Measurements from ENCODE around the gene OXGR1.
"Not testable (repeated sequence)": the region's sequence is repeated elsewhere in the genome, so short reads cannot be mapped to it uniquely, and the experiment has no call there.

OXGR1 gene

DNA sequence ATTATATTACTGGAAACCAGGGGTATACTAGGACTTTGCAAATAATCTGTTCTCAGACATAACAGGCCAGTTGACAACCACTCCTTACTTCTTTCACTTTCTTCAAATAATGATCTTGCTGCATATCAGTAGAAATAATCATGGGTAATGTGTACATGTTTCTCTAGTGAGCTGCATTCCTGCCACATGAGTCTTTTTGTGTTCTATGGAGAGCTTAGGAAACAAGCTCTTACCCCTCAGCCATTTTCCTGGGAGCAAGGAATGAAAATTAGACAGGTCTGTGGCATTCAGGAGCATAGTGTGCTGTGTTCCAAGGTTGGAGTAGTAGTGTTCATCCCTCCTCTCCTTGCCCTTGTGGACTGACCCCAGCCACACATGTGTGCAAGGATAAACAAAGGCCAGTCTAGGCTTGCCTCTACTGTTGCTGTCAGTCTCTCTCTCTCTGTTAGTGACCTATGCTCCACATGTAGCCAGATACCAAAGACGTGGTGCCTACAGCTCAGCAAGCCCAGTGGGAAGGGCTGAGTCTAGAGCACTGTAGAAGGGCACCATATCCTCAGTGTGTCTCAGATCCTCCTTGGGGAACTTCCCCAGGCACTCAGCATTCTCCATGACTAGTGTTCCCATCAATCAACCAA, 11.5 kb upstream of the OXGR1 start:
- no peak for DNase-seq (ENCODE audit: low read depth in 2 of 2)

- DNase-seq (ENCODE audit: low read depth in 2 of 2) = no peak
Observed at GRCh38 chr13:97004886-97005285, 10.6 kb upstream of the OXGR1 start.

GRCh38 chr13:97004096-97004876, 10.0 kb upstream of the OXGR1 start:
- no peak for DNase-seq (ENCODE audit: low read depth in 2 of 2)

GRCh38 chr13:97003071-97003470, 8.8 kb upstream of the OXGR1 start:
- no peak for DNase-seq (ENCODE audit: low read depth in 2 of 2)

DNA sequence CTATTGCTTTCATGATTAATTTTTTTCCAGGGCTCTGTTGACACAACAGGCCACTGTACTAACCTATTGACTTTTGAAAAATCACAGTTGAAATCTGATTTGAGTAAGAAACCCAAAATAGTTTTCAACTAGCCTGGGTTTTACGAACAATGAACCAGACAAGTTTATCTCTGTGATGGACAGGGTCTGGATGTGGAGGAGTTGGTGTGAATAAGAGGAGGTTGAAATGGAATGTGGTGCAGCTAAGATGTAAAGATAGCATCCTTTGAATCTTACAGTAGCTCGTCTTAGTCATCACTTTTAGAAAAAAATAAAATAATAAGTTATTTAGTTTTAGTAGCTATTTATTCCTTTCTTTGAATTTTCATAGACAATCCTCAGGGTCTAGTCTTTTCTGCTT, 8.3 kb upstream of the OXGR1 start:
- DNase-seq (ENCODE audit: low read depth in 2 of 2) = no peak

- no peak for DNase-seq (ENCODE audit: low read depth in 2 of 2)
Observed at GRCh38 chr13:97001636-97002035, 7.4 kb upstream of the OXGR1 start.

GRCh38 chr13:97000295-97000925, 6.1 kb upstream of the OXGR1 start:
- DNase-seq (ENCODE audit: low read depth in 2 of 2) = no peak

DNA sequence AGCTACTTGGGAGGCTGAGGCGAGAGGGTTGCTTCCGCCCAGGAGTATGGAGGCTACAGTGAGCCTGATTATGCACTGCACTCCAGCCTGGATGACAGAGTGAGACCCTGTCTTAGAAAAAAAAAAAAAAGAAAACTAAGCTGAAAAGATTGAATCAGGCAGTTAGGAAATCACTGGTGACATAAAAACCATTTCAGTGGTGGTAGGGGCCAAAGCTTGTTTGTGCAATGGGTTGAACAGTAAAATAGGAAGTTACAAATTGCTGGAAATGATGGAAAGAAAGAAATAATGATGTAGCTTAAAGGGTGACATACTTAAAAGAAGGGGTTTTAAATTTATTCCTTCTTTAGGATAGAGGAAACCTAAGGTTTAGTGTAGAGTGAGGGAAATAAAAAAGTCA, 4.8 kb upstream of the OXGR1 start:
- no peak for DNase-seq (ENCODE audit: low read depth in 2 of 2)

DNA sequence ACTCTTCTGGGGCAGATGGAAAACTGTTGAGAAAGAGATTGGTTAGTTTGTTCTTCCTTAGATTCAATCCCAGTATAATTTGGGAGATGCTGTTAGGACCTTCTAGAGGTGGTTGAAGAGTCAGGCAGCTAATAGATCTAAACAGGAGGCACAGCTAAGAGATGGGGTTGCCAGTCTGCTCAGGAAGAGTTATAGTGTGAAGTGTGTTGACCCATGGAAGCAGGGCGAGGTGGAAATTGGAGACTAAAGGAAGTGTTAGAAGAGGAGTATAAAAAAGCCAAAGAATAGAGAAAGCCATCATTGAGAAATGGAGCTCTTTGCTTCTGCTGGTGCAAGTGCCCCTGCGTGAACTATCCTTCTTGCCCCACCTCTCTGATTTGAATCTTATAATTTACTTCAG, 3.8 kb upstream of the OXGR1 start:
- DNase-seq (ENCODE audit: low read depth in 2 of 2) = no peak

DNA sequence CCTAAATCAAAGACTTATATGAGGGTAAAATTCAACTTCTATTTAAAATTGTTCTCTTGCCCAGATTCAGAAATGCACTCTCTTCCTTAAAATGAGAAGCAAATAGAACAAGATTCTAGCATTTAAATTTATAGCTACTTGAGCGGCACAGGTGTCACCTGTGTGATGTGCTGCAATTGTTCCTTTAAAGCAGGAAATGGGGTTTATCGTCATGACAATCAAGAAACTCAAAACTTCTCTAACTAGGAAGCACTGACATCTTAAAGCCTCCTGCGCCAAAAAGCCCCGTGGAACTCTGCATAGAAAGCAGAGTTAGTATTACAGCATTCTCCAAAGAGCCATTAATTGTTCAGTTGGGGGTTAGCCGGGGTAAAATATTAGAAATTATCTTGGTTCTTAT, 2.6 kb upstream of the OXGR1 start:
- DNase-seq (ENCODE audit: low read depth in 2 of 2) = no peak

- no peak for DNase-seq (ENCODE audit: low read depth in 2 of 2)
Observed at GRCh38 chr13:96996107-96996506, 1.8 kb upstream of the OXGR1 start.

GRCh38 chr13:96994858-96995243, 575 bp upstream of the OXGR1 start:
- no peak for DNase-seq (ENCODE audit: low read depth in 2 of 2)

DNA sequence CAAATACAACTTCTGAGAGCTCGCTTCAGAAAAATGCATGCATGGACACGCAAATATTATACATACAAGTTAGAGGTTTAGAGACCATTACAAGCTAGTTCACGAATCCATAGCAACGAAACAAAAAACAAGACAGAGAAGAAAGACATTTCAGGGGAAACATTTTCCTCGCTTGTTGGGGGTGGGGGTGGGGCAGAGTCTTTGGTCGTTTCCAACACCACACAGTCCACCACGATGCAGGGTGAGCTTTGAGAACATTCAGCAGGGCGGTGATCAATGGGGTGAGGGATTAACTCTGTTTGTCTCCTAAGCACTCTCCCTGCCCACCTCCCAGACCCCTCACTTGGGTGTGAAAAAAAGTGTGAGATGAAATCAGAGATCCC, 651 bp downstream of the OXGR1 start:
- no peak for DNase-seq (ENCODE audit: low read depth in 2 of 2)

DNA sequence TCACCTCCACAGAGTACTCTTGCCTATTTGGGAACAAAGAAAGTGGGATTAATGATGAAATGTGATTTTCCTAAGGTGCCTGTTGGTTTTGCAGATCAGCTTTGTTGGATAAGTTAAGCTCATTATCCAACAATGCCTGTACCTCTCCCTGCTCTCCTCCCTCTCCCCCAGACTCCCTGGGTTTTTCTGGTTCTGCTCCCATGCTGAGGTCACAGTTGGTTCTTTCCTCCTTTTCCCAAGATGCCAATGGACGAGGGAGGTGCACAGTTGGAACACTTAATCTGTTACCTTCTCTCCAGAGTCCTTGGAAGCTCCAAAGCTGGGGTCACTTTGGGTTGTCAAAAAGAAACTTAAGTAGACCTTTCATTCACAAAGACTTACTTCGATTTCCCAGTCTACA, 1.6 kb downstream of the OXGR1 start:
- DNase-seq (ENCODE audit: low read depth in 2 of 2) = no peak

DNA sequence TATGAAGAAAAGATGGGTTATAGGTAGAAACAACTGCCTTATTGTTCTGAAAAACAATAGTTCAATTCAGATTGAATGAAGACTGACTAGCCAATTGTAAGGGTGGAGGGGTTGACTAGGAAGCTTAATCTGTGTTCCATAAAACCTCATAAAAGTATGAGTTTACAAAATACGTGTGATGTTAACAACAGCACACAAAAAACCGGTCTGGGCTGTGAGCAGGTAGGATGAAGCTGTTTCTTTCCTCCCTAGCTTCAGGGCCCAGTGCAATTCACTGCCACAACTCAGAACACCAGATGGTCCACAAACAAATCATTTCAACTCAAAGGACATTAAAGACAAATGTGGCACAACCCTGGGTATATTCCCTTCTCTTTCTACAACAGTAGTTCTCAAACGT, 3.2 kb downstream of the OXGR1 start:
- DNase-seq (ENCODE audit: low read depth in 2 of 2) = no peak

GRCh38 chr13:96988441-96988840, 5.8 kb downstream of the OXGR1 start:
- DNase-seq (ENCODE audit: low read depth in 2 of 2) = no peak

DNA sequence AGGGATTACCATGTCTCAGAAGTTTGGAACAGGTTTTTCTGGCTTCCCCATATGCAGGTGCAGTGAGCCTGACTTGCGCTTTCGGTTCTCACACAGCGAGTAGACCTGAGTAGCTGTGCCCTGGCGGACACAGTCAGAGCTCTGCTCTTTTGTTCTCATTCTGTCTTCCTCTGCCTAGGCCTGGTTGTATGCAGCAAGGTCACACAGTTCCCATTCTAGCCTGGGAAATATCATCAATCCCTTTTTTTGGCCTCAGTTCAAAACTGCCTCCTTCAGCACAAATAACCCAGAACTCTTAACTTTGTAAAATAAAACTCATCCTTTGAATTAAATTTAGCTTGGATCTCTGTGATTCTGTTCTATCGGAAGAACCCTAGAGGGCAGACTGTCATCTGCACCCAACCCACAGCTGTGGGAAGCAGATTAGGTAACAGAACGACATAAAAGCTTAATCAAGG, 10.2 kb downstream of the OXGR1 start:
- no peak for DNase-seq (ENCODE audit: low read depth in 2 of 2)

GRCh38 chr13:96982672-96983071, 11.6 kb downstream of the OXGR1 start:
- no peak for DNase-seq (ENCODE audit: low read depth in 2 of 2)

- not testable (repeated sequence) for DNase-seq (ENCODE audit: low read depth in 2 of 2)
Observed at GRCh38 chr13:96979861-96980260, 14.4 kb downstream of the OXGR1 start.

DNA sequence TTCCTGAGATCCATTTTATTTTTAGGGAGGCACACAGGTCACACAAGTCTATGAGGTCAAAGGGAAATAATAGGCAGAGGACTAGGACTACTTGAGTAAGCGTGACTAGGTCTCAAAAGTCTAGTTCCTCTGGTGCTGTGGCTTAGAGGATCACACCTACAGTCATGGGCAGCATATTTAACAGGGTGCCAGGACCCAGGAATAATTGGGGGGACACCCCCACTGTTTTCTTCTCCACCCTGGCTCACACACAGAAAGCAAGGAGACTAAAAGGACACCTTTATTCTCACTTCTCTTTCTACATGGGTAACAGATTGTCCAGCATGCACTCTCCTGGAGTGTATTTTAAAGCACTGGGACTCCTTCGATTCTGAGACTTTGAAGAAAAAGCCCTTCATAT, 26.2 kb downstream of the OXGR1 start:
- no peak for DNase-seq (ENCODE audit: low read depth in 2 of 2)

- no peak for DNase-seq (ENCODE audit: low read depth in 2 of 2)
Observed at GRCh38 chr13:96967248-96967745, 27.0 kb downstream of the OXGR1 start.

- no peak for DNase-seq (ENCODE audit: low read depth in 2 of 2)
Observed at GRCh38 chr13:96966415-96967102, 27.7 kb downstream of the OXGR1 start.
